Endometrium (tissue), 2 donors: ENCODE results near the gene OGDH.

ENCODE experiments used
- FAIRE-seq: peaks from 2 replicates; lab custom pipeline; 2012; peaks lifted over from hg19 to GRCh38; lab: Jason Lieb, UNC
- donor health status: control.
- donor health status: control.

Gene OGDH

DNA sequence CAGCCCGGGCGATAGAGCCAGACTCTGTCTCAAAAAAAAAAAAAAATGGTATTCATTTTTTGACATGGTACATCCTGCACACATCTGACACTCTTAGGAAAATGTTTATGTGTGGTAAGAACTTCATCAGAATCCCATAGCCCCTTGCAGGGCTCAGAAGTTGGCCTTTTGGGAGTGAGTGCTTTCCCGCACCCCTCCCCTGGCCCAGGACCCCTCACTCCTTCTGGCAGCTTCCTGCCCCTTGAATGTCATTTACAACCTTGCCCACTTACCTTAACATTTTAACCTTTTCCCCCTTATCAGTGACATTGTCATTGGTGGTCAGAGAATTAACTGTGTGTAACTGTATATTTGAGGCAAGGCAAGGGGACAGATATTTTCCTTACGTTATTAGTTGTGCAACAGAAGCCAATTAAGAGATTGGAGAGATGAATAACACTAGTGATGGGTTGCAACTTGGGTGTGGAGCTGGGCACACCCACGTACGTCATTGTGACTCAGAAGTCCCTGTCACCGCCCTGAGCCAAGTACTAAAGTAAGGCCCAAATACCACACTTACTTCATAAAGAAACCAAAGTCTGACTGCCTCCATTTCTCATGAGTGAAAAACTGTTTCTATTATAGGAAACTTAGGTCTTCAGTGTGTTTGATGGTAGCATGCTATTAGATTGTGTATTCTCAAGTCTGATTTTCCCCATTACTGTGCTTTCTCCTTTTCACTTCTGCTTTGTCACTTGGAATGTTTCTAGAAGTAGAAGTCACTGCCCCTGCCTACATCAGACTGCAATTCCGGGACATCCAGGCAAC lies 31.6 kb downstream of the OGDH start:
- FAIRE-seq, result no peak

DNA sequence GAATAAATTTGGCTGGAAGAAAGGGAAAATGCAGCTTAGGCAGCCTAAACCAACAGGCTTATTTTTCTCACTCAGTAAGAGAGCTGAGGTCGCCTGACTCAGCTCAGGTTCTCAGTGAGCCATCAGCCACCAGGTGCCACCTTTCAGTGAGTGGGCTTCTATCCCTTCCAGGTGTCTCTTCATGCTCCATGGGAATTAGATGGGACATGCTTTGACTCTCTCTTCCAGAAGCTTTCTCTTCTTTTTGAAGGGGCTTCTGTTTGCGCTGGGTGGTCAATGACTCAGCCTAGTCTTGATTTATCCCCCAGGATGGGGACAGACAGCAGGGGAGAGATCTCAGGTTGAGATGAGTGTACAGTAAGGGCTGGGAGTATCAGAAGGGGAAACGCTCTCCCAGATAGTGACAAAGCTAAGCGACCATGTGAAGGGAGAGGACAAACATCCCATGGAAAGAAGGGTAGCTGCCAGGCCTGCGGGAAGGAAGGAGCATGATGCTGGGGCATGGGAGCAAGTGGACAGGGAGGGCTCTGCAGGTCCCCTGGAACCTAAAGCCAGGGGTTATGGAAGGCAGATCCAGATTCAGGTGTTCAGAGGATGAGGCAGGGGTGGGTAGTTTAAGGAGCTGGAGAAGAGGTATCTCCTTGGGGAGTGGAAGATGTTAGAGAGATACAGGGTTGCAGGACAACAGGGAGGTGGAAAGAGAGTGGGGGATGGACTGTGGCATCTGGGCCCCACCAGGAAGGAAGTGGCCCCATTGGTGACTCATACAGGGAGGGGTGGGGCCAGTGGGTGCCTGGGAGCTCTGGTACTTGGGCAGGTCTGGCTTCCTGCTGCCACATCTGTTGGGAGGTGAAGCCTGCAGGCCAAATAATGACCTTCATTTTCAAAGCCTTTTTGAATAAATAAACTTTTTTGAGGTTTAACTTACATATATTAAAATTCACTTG lies 32.5 kb downstream of the OGDH start:
- FAIRE-seq, result no peak

- FAIRE-seq, result no peak
Observed at GRCh38 chr7:44639671-44640321, 33.4 kb downstream of the OGDH start.

DNA sequence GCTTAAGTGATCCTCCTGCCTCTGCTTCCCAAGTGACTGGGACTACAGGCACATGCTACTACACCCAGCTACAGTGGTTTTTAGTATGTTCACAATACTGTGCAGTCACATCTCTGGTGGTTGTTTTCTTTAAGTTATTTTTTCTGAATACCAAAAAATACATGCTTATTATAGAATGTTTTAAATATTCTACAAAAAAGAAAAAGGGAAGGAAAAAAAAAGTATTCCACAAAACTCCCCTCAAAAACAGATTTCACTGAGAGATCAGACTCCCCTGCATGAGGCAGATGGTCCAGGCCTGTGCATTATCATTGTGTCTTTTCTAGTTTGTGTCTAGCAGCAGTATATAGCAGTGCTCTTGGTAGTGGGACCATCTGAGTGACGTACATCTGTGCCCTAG lies 36.8 kb downstream of the OGDH start:
- no peak for FAIRE-seq

DNA sequence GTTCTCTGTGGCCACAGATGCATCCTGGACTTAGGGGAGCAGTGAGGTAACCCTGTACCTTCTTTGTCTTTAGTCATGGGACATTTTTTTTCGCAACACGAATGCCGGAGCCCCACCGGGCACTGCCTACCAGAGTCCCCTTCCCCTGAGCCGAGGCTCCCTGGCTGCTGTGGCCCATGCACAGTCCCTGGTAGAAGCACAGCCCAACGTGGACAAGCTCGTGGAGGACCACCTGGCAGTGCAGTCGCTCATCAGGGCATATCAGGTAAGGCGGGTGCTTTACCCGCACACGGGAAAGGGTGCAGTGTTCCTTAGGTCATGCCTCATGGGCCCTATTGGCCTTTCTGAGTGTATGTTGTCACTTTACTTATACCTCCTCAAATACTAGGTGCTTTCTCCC lies 38.8 kb downstream of the OGDH start:
- FAIRE-seq, result no peak

DNA sequence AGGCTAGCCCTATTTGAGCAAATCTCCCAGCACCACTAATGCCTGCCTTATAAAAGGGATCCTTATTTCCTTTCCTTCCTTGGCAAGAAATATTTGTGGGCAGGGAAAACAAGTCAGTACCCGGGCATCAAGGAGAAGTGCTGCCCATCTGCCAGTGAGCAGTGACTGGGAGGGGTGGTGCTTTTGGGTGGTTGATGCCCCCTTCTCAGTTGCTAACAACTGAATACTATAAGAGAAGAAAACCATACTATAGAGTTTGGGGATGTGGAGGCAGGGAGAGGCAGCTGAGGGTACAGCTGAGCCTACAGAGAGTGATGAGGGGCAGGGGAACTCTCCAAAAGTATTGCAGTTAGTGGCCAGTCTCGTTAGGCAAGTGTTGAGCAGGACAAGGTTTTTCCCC lies 39.3 kb downstream of the OGDH start:
- FAIRE-seq, result no peak

GRCh38 chr7:44646176-44646920 lies 39.9 kb downstream of the OGDH start:
- FAIRE-seq, result no peak

- FAIRE-seq, result no peak
Observed at GRCh38 chr7:44646921-44647636, 40.7 kb downstream of the OGDH start.

- FAIRE-seq, result no peak
Observed at GRCh38 chr7:44647981-44648714, 41.7 kb downstream of the OGDH start.

DNA sequence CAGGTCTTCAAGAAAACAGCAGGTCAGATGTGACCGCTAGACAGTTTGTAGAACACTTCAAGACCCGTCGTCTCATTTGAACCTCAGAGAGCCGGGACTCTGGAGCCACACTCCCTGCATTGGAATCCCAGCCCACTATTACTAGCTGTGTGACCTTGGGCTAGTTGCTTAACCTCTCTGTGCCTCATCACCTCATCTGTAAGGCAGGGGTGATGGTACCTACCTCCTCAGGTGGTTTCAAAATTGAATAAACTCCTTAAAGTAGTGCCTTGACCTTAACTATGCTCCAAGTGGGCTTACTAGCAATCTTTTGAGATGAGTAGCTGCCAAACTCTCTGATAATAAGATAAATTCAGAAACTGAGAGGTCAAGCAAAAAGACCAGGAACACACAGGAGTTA lies 43.8 kb downstream of the OGDH start:
- no peak for FAIRE-seq

GRCh38 chr7:44650772-44651171 lies 44.3 kb downstream of the OGDH start:
- no peak for FAIRE-seq

- FAIRE-seq, result no peak
Observed at GRCh38 chr7:44652535-44652934, 46.1 kb downstream of the OGDH start.

DNA sequence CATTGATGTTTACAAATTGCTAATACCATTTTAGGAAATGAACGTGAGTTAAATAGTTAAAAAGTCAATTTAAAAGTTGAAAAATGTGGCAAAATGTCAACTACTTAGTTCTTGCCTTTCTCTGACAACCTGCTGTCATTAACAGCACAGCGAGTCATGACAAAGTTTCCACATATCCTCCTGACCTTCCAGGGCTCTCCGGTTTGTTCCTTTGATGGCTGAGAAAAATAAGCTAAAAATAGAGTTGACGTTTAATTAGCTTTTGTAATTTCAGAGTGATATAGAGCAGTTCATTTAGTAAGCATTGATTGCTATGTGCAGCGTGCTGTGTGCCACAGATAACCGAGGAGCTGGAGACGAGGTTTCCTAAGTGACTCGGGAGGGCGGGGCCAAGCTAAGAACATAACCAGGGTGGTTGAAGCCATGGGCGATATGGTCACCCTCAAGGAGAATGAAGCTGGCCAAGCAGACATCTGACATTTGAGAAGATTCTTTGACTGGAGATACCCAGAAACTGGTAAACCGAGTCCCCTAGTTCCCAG lies 47.9 kb downstream of the OGDH start:
- FAIRE-seq, result no peak

GRCh38 chr7:44655341-44655740 lies 48.9 kb downstream of the OGDH start:
- no peak for FAIRE-seq

- FAIRE-seq, result no peak
Observed at GRCh38 chr7:44658979-44659378, 52.6 kb downstream of the OGDH start.

DNA sequence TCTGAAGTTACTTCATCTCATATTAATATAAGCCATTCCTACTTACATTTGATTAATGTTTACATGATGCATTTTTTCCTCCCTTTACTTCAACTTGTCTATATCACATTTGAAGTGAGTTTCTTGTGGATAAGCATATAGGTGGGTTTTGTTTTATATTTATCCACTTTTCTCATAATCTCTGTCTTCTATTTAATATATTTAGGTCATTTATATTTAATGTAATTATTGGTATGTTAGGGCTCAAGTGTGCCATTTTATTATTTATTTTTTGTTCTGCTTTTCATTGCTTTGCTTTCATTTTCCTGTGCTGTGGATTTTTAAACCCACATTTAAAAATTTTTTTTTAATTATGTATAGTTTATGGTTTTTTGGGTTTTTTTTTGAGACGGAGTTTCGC lies 54.8 kb downstream of the OGDH start:
- no peak for FAIRE-seq

DNA sequence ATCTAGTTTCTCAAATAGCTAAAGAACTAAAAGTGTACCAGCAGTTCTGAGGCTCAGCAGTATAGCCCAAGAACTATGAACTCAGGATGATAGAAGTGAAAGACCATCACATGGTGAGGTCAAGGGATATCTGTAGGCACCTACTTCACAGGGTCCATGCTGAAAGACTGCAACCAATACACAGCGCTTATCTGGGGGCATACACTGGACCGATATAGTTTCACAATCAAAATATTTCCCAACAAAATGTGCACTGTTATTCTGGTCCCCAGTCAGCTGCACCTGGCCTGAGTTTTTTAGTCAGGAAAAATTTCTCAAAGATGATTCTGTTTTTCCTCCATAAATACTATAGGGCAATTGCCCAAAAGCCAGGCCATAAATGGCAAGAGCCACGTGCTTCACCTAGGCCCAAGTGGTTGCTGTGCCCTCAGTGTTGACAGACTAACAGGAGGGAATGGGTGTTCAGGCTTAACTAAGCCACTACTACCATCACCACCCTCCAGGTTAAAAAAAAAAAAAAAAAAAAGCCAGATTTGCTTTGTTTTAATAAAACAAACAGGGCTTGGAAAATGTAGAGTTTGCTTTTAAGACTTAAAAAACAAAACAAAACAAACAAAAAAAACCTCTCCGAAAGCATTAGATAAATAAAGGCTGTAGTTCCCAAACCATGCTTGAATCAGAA lies 58.5 kb downstream of the OGDH start:
- no peak for FAIRE-seq

GRCh38 chr7:44665531-44666213 lies 59.2 kb downstream of the OGDH start:
- no peak for FAIRE-seq

GRCh38 chr7:44666566-44666965 lies 60.1 kb downstream of the OGDH start:
- FAIRE-seq, result no peak
